Head of caudate nucleus (tissue), 42 donors: ENCODE measurements around the gene AOPEP.

Experiments
- DNase-seq, 42 donors: peaks; one replicate each; pipeline versions ENCODE4 v3.0.0 to v3.0.0-alpha.2; 2020 to 2021; ENCODE audit warnings: mixed read lengths in 7 of 42
- intact Hi-C: fragments of 100-400 bp; cut with DNase I; formaldehyde crosslinking; loops from one replicate; pipeline ENCODE4 v1.15.0; 2022

AOPEP gene

DNA sequence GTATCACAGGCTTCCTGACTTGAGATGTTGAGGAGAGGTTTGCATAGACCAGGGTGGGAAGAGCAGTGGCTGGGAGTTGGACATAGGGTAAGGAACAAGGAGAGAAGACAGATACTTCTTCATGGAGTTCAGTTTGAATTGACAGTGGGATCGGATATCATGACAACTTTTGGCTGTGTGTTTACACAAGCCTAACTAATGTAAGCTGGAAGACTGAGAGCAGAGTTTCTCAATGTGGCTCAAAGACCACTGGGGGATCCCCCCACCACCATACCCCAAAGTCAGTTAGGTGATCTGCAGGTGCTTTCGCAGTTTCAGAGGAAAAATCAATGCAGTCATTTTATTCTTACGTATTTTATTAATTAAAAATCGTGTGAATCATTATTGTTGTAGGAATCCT lies 125.9 kb downstream of the AOPEP start:
- DNase-seq = no peak
- intact Hi-C loops = no loop called here

GRCh38 chr9:94853887-94854286 lies 127.4 kb downstream of the AOPEP start:
- no peak for DNase-seq

GRCh38 chr9:94855903-94856302 lies 129.4 kb downstream of the AOPEP start:
- no peak for DNase-seq
- intact Hi-C loops = no loop called here

More at GRCh38 chr9:94853887-94854286, 127.4 kb downstream of the AOPEP start:
- intact Hi-C loops = no loop called here

DNA sequence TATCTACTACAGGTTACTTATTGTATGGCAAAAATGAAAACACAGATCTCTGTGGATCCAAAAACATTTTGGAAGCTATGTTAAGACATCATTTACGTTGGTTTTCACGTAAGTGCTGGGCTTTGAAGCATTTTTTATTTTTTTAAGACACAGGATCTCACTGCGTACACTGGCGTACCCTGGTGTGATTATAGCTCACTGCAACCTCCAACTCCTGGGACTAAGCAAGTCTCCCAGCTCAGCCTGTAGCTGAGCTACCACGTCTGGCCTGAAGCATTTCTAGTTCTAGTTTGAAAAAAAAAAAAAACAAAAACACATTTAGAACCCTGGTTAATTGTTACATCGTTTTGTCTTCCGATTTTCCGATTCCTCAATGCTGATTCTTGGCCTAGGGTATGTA lies 131.3 kb downstream of the AOPEP start:
- intact Hi-C loops = no loop called here
- no peak for DNase-seq

- intact Hi-C loops = no loop called here
- no peak for DNase-seq
These were observed 132.7 kb downstream of the AOPEP start for GRCh38 chr9:94859226-94859625.

- no peak for DNase-seq
- intact Hi-C loops = no loop called here
These were observed 133.4 kb downstream of the AOPEP start for GRCh38 chr9:94859891-94860290.

- intact Hi-C loops = no loop called here
- DNase-seq = peak in 1 of 42 donors; percentile 5
These were observed 134.4 kb downstream of the AOPEP start for GRCh38 chr9:94860678-94861588.

DNA sequence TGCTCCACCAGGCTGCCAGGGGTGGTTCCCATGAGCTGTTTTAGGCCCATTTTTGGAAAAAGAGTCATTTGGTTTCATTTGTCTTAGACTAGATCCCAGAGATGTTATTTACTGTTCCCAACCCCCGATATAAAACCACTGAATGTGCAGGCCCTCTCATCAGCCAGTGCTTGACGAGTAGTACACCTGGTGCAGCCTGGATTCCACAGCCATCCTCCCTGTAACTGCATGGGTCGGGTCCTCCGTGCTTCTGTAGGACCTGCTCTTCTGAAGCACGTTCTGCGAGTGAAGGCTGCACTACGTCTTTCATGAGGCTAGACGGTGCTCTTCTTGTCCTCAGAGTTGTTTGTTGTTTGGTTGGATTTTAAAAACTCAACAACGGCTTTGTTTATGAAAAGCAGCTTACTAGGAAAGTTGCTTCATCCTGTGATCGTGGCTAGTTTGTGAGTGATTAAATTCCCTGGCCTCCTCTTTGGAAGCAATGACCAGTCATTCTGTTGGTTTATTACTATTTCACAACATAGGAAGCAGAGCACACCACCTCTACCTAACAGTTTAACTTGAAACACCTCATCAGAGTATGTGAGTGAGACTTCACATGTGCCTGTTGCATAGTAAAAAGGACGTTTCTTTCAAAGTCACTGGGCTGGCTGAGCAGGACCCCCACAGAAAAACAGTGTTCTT lies 135.2 kb downstream of the AOPEP start:
- no peak for DNase-seq
- intact Hi-C loops = no loop called here

GRCh38 chr9:94864196-94864595 lies 137.7 kb downstream of the AOPEP start:
- intact Hi-C loops = no loop called here
- no peak for DNase-seq

DNA sequence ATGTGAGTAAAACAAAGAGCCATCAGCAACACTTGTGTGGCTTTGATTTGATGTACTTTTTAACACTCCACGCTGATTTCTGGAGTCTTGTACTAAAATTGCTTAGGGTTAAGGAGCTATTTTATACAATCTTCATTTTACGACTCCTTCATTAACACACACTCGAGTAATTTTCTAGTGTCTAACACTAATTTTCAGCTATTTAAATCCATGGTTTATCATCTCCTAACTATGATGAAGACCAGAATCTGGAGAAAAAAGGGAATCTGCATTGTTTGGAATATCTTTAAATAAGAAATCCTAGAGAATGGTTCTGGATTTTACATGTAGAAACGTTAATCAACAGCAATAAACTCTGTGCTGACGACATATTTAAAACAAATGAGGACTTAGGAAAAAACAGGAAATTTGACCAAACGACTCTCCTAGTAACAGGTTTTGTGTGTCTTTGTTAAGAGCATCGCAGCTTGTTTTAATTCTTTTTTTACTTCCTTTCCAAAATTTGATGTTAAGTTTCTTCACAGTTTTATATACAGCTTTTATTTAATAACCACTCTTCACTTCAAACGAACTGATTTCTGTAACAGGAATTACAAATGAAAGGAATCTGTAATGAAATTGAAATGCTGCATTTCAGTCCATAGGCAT lies 138.5 kb downstream of the AOPEP start:
- intact Hi-C loops = no loop called here
- DNase-seq = no peak

GRCh38 chr9:94865582-94866452 lies 139.3 kb downstream of the AOPEP start:
- intact Hi-C loops = no loop called here

DNA sequence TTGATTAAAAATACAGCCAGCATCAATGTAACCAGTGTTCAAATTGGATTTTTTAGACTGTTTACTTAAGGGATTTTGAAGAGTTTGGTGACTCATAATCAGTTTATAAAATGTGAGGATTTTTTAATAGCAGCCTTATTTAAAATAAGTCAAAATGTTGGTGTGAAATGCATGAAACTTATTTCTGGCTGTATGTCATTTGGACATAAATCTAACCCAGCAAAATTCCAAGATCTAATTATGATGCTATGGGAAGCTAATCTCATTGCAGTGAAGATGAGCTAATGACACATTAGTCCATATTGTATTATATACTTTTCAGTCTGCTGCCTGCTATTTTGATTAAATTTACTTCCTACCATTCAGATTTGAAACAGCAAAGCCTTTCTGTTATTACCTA lies 140.3 kb downstream of the AOPEP start:
- intact Hi-C loops = no loop called here

More at GRCh38 chr9:94865582-94866452, 139.3 kb downstream of the AOPEP start:
- peak in 41 of 42 donors; percentile 9 to 82 (median 44) for DNase-seq

GRCh38 chr9:94867281-94867841 lies 140.9 kb downstream of the AOPEP start:
- peak in 12 of 42 donors; percentile 10 to 55 (median 24) for DNase-seq
- intact Hi-C loops = no loop called here

More for the DNA sequence above, 140.3 kb downstream of the AOPEP start:
- DNase-seq = no peak

DNA sequence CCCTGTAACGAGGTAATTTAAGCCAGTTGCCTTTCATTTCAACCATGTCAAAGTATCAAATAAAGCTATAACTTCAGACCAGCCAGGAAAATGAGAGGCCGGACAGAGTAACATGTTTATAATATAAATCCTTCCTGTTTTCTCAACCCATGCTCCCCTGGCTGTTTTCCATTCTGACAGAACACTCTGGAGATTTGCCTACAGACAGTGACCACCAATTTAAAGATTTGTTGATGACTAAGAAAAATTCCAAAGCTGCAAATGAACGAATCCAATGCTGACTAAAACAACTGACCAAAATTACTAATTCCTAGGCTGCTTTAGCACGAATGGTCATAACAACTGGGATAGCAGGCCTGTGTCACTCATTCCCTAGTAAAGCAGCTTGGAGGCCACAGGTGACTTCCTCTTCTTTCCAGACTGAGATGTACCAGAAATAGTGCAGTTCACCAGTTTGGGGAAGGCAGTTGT lies 141.4 kb downstream of the AOPEP start:
- DNase-seq = no peak
- intact Hi-C loops = no loop called here

DNA sequence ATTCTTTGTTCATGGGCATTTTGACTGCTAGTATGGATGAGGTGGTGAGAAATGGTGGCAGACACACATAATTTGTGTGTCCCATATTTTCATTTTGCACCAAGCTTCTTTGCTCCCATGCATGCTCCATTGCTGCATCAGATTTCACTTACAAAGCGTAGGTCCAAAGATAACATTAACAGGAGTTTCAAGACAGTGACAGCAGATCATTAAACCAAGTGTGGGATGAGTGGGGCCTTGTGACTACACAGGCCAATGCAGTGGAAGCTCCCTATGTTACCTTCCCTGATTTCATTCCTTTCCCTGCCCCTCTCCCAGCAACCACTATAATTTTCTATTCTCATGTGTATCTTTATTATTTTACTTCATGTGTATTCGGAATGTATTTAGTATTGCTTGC lies 142.0 kb downstream of the AOPEP start:
- intact Hi-C loops = no loop called here
- DNase-seq = no peak

- no peak for DNase-seq
- intact Hi-C loops = no loop called here
These were observed 142.9 kb downstream of the AOPEP start for GRCh38 chr9:94869415-94869843.

- no peak for DNase-seq
- intact Hi-C loops = no loop called here
These were observed 143.9 kb downstream of the AOPEP start for GRCh38 chr9:94870465-94870792.

DNA sequence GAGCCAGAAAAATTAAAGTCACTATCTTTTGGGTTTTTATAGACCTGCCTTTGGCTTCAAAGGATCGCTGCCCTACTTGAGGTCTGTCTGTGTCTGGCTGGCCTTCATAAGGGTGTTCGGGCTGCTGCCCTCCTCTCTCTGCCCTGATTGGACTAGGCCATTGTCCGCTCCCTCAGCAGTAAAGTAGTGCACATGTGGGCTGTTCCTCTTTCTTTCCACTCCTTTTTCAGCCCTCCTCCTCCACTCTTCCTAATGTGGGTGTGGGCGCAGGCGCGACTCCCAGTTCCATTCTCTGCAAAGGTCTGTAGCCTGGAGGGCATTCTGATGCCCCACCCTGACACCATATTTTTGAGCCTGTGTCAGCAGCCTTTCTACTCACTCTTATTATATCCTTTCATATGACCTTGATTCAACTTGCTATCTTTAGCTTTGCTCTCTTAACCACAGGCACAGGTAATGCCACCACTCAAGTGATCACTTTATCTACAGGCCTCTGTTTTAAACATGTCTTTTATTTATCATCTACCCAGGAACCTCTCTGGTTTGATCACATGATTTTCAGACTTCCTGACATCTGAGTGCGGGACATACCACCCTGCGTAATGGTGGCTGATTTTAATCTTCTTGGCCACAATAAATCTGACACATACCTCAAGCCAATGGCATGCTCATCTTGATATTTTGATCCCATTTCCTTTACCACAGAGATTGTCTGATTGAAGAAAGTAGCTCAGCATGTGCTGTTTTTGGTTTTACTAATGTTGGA lies 144.5 kb downstream of the AOPEP start:
- intact Hi-C loops = no loop called here
- no peak for DNase-seq
